Neuronal stem cell (in vitro differentiated cells): ENCODE measurements around the gene SRD5A2.
A peak's percentile ranks its signal among the peaks of the same experiment; 100 is the strongest.

Experiments
- DNase-seq: peaks from one replicate; pipeline ENCODE4 v3.0.0-alpha.2; 2013; ENCODE audit warnings: low spot score
- H2AFZ ChIP-seq: one replicate; pipeline ENCODE4 v1.6.1; 2013; ENCODE audit warnings: mild to moderate bottlenecking, low read length, inconsistent platforms
- H2AK5ac ChIP-seq: 2 replicates; pipeline ENCODE4 v1.6.1; 2013; ENCODE audit warnings: low read depth, mild to moderate bottlenecking, inconsistent platforms, low read length, moderate library complexity, mixed read lengths
- H2BK120ac ChIP-seq: 2 replicates; pipeline ENCODE4 v1.6.1; 2013; ENCODE audit warnings: low read depth, mild to moderate bottlenecking, inconsistent platforms, low read length, moderate library complexity, mixed read lengths
- H2BK12ac ChIP-seq: one replicate; pipeline ENCODE4 v1.6.1; 2013; ENCODE audit warnings: low read length, inconsistent platforms
- H2BK15ac ChIP-seq: 2 replicates; pipeline ENCODE4 v1.6.1; 2013; ENCODE audit warnings: mild to moderate bottlenecking, low read length, inconsistent platforms, mixed read lengths
- H2BK5ac ChIP-seq: one replicate; pipeline ENCODE4 v1.6.1; 2013; ENCODE audit warnings: inconsistent platforms, mild to moderate bottlenecking, low read length, moderate library complexity
- H3K14ac ChIP-seq: one replicate; pipeline ENCODE4 v1.6.1; 2013; ENCODE audit warnings: low read length, inconsistent platforms
- H3K18ac ChIP-seq: 2 replicates; pipeline ENCODE4 v1.6.1; 2013; ENCODE audit warnings: low read length, inconsistent platforms
- H3K23ac ChIP-seq: 2 replicates; pipeline ENCODE4 v1.6.1; 2013; ENCODE audit warnings: low read depth, mild to moderate bottlenecking, mixed read lengths, low read length, inconsistent platforms; ENCODE audit not compliant: poor library complexity
- H3K27ac ChIP-seq: replicated peaks from 3 replicates; pipeline ENCODE4 v1.5.1; 2013; ENCODE audit warnings: low read length, inconsistent platforms
- H3K27me3 ChIP-seq, 3 experiments: 2 replicates each; pipeline ENCODE4 v1.6.1; 2013; ENCODE audit warnings: low read length in 3 of 3, mild to moderate bottlenecking in 2 of 3, inconsistent platforms in 1 of 3, low read depth in 1 of 3, mixed read lengths in 1 of 3, moderate library complexity in 1 of 3; ENCODE audit not compliant: control insufficient read depth in 3 of 3, insufficient read depth in 3 of 3
- H3K36me3 ChIP-seq, 2 donors: replicated peaks in 1 of 2; 2 replicates each; pipeline ENCODE4 v1.6.1; 2013; ENCODE audit warnings: low read length in 2 of 2; ENCODE audit not compliant: control insufficient read depth in 2 of 2, insufficient read depth in 2 of 2
- H3K4ac ChIP-seq: 2 replicates; pipeline ENCODE4 v1.6.1; 2013; ENCODE audit warnings: inconsistent platforms, mild to moderate bottlenecking, low read length, moderate library complexity
- H3K4me1 ChIP-seq, 2 donors: 1 replicate in 1 of 2; 2 replicates in 1 of 2; pipeline ENCODE4 v1.6.1; 2013; ENCODE audit warnings: low read length in 2 of 2, low read depth in 1 of 2; ENCODE audit not compliant: control insufficient read depth in 2 of 2, insufficient read depth in 1 of 2
- H3K4me2 ChIP-seq: one replicate; pipeline ENCODE4 v1.6.1; 2013; ENCODE audit warnings: mild to moderate bottlenecking, low read length, inconsistent platforms; ENCODE audit not compliant: insufficient read depth, poor library complexity, severe bottlenecking
- H3K4me3 ChIP-seq, 2 donors: 2 replicates each; pipeline ENCODE4 v1.5.1; 2013; ENCODE audit warnings: low read length in 2 of 2, mild to moderate bottlenecking in 2 of 2, inconsistent platforms in 1 of 2, moderate library complexity in 1 of 2
- H3K79me1 ChIP-seq: one replicate; pipeline ENCODE4 v1.6.1; 2013; ENCODE audit warnings: low read depth, mild to moderate bottlenecking, inconsistent platforms, low read length, moderate library complexity
- H3K9ac ChIP-seq: one replicate; pipeline ENCODE4 v1.6.1; 2013; ENCODE audit warnings: mild to moderate bottlenecking, low read depth, low read length, inconsistent platforms; ENCODE audit not compliant: poor library complexity
- H3K9me3 ChIP-seq, 2 donors: replicated peaks in 1 of 2; 2 replicates each; pipeline versions ENCODE3 to v1.6.1; 2013; ENCODE audit warnings: low read length in 2 of 2, mild to moderate bottlenecking in 2 of 2, inconsistent platforms in 1 of 2, low read depth in 1 of 2, mixed read lengths in 1 of 2, moderate library complexity in 1 of 2; ENCODE audit not compliant: control insufficient read depth in 2 of 2, insufficient read depth in 1 of 2
- H4K8ac ChIP-seq: one replicate; pipeline ENCODE4 v1.6.1; 2013; ENCODE audit warnings: low read depth, mild to moderate bottlenecking, inconsistent platforms, low read length, moderate library complexity
- H4K91ac ChIP-seq: one replicate; pipeline ENCODE4 v1.6.1; 2013; ENCODE audit warnings: low read length, low read depth, mild to moderate bottlenecking, inconsistent platforms; ENCODE audit not compliant: poor library complexity
- WGBS, 2 donors: extraction: QIAGEN DNeasy Blood & Tissue Kit; methylation state at CpG; one replicate each; pipeline ENCODE4 v1.1.7; 2013; ENCODE audit warnings: missing lambda C conversion rate in 2 of 2, mixed read lengths in 1 of 2; ENCODE audit not compliant: insufficient read length in 2 of 2, insufficient replicate concordance in 1 of 2; ENCODE audit errors: extremely low coverage in 2 of 2; 5-methylcytosine and 5-hydroxymethylcytosine counted together

SRD5A2 gene

GRCh38 chr2:31523871-31524492, 56.8 kb downstream of the SRD5A2 start:
- Histone ChIP-seq H3K27me3 (no peaks in the 10 kb centered on the region), H2AK5ac (no peak overlapping the region), H3K18ac (no peak overlapping the region), H3K27ac (no peak overlapping the region), H3K79me1 (no peaks in the 10 kb centered on the region), H4K8ac (no peak overlapping the region), H3K14ac (no peak overlapping the region), H3K4me3 (no peak overlapping the region), H2BK15ac (no peak overlapping the region), H3K4me1 (peaks cover 0 to 2% of the 10 kb centered on the region in 2 donors), H3K36me3 (no peaks in the 10 kb centered on the region), H2BK12ac (no peak overlapping the region), H3K9me3 (no peaks in the 10 kb centered on the region), H2BK120ac (no peak overlapping the region), H2BK5ac (no peak overlapping the region), H3K9ac (no peak overlapping the region), H2AFZ (no peak overlapping the region), H3K4ac (no peak overlapping the region), H4K91ac (no peak overlapping the region), H3K23ac (no peak overlapping the region), H3K4me2 (no peak overlapping the region)
- peak; percentile 69 for DNase-seq
- no CpG with 5 or more reads among the region's 8 CpGs for WGBS, 2 donors

- H3K4me3 ChIP-seq, result no peak overlapping the region
- H4K8ac ChIP-seq, result no peak overlapping the region
- H2BK120ac ChIP-seq, result no peak overlapping the region
- no peak overlapping the region for H2BK15ac ChIP-seq
- DNase-seq, result no peak
- no peaks in the 10 kb centered on the region for H3K27me3 ChIP-seq
- no peaks in the 10 kb centered on the region for H3K36me3 ChIP-seq
- H2BK12ac ChIP-seq, result no peak overlapping the region
- no peak overlapping the region for H2AK5ac ChIP-seq
- H3K27ac ChIP-seq, result no peak overlapping the region
- no peak overlapping the region for H3K23ac ChIP-seq
- no peak overlapping the region for H4K91ac ChIP-seq
- no peak overlapping the region for H3K14ac ChIP-seq
- H3K18ac ChIP-seq, result no peak overlapping the region
- H3K4me2 ChIP-seq, result no peak overlapping the region
- H3K79me1 ChIP-seq, result no peaks in the 10 kb centered on the region
- H2AFZ ChIP-seq, result no peak overlapping the region
- H3K9ac ChIP-seq, result no peak overlapping the region
- no CpG with 5 or more reads among the region's 4 CpGs for WGBS, 2 donors
- no peak overlapping the region for H3K4ac ChIP-seq
- peaks cover 0 to 4% of the 10 kb centered on the region in 2 donors for H3K4me1 ChIP-seq
- H3K9me3 ChIP-seq, result no peaks in the 10 kb centered on the region
- H2BK5ac ChIP-seq, result no peak overlapping the region
These were observed 58.0 kb downstream of the SRD5A2 start for GRCh38 chr2:31522786-31523185.

- no peak overlapping the region for H2BK12ac ChIP-seq
- peak overlapping the region; percentile 56 for H3K14ac ChIP-seq
- H4K91ac ChIP-seq, result no peak overlapping the region
- no peak for DNase-seq
- H3K9ac ChIP-seq, result no peak overlapping the region
- H3K23ac ChIP-seq, result no peak overlapping the region
- no peak overlapping the region for H2AFZ ChIP-seq
- peaks cover 0 to 2% of the 10 kb centered on the region in 2 donors for H3K4me1 ChIP-seq
- H3K27ac ChIP-seq, result no peak overlapping the region
- H3K4me3 ChIP-seq, result no peak overlapping the region
- WGBS, 2 donors, result no CpG with 5 or more reads among the region's 7 CpGs
- H3K27me3 ChIP-seq, result no peaks in the 10 kb centered on the region
- H2BK15ac ChIP-seq, result no peak overlapping the region
- H3K4me2 ChIP-seq, result no peak overlapping the region
- H3K36me3 ChIP-seq, result no peaks in the 10 kb centered on the region
- H2AK5ac ChIP-seq, result no peak overlapping the region
- no peaks in the 10 kb centered on the region for H3K9me3 ChIP-seq
- H2BK120ac ChIP-seq, result no peak overlapping the region
- no peaks in the 10 kb centered on the region for H3K79me1 ChIP-seq
- no peak overlapping the region for H3K18ac ChIP-seq
- no peak overlapping the region for H3K4ac ChIP-seq
- H4K8ac ChIP-seq, result no peak overlapping the region
- no peak overlapping the region for H2BK5ac ChIP-seq
These were observed 63.1 kb downstream of the SRD5A2 start for GRCh38 chr2:31517442-31518203.

GRCh38 chr2:31515586-31515985, 65.2 kb downstream of the SRD5A2 start:
- Histone ChIP-seq H2BK120ac (no peak overlapping the region), H3K4me1 (peaks cover 0 to 2% of the 10 kb centered on the region in 2 donors), H3K79me1 (no peaks in the 10 kb centered on the region), H2AK5ac (no peak overlapping the region), H3K27ac (no peak overlapping the region), H3K36me3 (no peaks in the 10 kb centered on the region), H3K4ac (no peak overlapping the region), H3K27me3 (no peaks in the 10 kb centered on the region), H3K14ac (no peak overlapping the region), H2BK15ac (no peak overlapping the region), H3K23ac (no peak overlapping the region), H3K4me3 (no peak overlapping the region), H3K4me2 (no peak overlapping the region), H4K91ac (no peak overlapping the region), H2AFZ (no peak overlapping the region), H3K9me3 (no peaks in the 10 kb centered on the region), H3K18ac (no peak overlapping the region), H4K8ac (no peak overlapping the region), H3K9ac (no peak overlapping the region), H2BK5ac (no peak overlapping the region), H2BK12ac (no peak overlapping the region)
- no CpG with 5 or more reads among the region's 5 CpGs for WGBS, 2 donors
- DNase-seq, result no peak
